ENCODE results near the gene NAXE.
"Not testable (repeated sequence)": the region's sequence is repeated elsewhere in the genome, so short reads cannot be mapped to it uniquely, and the experiment has no call there.

Gene NAXE

GRCh38 chr1:156586892-156587477 is 4.6 kb upstream of the NAXE start:
- DNase-seq (ENCODE audit: low read depth), result no peak
- TF ChIP-seq, protein P1, sequence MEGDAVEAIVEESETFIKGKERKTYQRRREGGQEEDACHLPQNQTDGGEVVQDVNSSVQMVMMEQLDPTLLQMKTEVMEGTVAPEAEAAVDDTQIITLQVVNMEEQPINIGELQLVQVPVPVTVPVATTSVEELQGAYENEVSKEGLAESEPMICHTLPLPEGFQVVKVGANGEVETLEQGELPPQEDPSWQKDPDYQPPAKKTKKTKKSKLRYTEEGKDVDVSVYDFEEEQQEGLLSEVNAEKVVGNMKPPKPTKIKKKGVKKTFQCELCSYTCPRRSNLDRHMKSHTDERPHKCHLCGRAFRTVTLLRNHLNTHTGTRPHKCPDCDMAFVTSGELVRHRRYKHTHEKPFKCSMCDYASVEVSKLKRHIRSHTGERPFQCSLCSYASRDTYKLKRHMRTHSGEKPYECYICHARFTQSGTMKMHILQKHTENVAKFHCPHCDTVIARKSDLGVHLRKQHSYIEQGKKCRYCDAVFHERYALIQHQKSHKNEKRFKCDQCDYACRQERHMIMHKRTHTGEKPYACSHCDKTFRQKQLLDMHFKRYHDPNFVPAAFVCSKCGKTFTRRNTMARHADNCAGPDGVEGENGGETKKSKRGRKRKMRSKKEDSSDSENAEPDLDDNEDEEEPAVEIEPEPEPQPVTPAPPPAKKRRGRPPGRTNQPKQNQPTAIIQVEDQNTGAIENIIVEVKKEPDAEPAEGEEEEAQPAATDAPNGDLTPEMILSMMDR (conservative IDR thresholded peaks at IDR 0.05; ENCODE audit: low read length), result no peak
- no peak overlapping the region for H3K4me3 ChIP-seq (ENCODE audit: low read length)

- not testable (repeated sequence) for H3K4me3 ChIP-seq (ENCODE audit: low read length); DNase-seq (ENCODE audit: low read depth)
These were observed 3.6 kb upstream of the NAXE start for GRCh38 chr1:156587927-156588326.

- H3K4me3 ChIP-seq (ENCODE audit: low read length), result no peak overlapping the region
- no peak for DNase-seq (ENCODE audit: low read depth)
- TF ChIP-seq, protein P1 (conservative IDR thresholded peaks at IDR 0.05; ENCODE audit: low read length), result no peak
These were observed 2.0 kb upstream of the NAXE start for GRCh38 chr1:156589546-156589945.

DNA sequence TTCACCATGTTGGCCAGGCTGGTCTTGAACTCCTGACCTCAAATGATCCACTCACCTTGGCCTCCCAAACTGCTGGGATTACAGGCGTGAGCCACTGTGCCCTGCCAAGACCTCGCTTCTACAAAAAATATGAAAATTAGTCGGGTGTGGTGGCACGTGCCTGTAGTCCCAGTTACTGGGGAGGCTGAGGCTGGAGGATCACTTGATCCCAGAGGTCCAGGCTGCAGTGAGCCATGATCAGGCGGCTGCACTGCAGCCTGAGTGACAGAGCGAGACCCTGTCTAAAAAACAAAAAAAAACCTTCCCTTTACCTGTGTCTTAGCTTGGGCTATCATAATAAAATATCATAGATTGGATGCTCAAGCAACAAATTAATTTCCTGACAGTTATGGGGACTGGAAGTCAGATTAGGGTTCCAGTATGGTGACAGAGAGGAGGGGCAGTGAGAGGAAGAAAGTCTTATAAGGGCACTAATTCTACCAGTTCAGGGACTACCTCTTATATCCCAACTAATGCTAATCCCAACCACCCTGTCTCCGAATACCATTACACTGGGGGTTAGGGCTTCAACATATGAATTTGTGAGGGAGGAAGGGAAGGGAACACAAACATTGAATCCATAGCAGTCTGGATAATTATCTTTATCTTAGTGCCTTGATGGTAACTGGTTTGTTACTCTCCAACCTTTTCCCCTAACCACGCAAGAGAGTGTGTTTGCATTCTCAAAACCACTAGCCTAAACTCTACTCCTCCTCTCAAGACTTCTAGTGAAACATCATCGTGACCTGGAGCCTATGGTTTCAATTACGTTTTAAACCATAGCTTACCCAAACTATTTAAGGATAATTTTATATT is 1.0 kb upstream of the NAXE start:
- peak overlapping the region; percentile 83; the same call in 1 of the 2 replicates for H3K4me3 ChIP-seq (ENCODE audit: low read length)
- no peak for DNase-seq (ENCODE audit: low read depth)
- TF ChIP-seq, protein P1 (conservative IDR thresholded peaks at IDR 0.05; ENCODE audit: low read length), result no peak

- DNase-seq (ENCODE audit: low read depth), result no peak
- peak overlapping the region; percentile 83 for H3K4me3 ChIP-seq (ENCODE audit: low read length)
- TF ChIP-seq, protein P1 (conservative IDR thresholded peaks at IDR 0.05; ENCODE audit: low read length), result no peak
These were observed 470 bp upstream of the NAXE start for GRCh38 chr1:156591181-156591431.

DNA sequence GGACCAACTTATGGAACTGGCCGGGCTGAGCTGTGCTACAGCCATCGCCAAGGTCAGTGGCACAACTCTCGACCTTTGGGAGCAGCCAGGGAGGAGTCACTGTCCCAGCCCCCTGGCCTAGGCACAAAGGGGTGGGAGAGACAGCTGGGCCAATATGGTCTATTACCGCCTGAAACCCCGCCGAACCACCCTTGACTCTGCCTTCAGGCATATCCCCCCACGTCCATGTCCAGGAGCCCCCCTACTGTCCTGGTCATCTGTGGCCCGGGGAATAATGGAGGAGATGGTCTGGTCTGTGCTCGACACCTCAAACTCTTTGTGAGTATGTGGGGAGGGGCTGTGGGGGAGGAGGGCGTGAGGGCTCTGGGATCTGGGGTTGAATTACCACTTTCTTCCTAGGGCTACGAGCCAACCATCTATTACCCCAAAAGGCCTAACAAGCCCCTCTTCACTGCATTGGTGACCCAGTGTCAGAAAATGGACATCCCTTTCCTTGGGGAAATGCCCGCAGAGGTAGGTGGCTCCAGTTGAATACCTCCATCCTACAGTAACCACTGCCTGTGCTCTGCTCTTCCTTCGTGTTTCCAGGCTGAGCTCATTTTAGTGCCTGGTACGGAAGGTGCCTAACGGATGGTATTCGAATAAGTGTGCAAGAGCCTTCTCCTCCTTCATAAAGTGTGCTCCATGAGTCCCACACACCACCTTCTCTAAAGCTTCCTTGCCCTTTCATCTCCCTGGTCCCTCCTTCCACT is 758 bp downstream of the NAXE start:
- TF ChIP-seq, protein P1 (conservative IDR thresholded peaks at IDR 0.05; ENCODE audit: low read length), result no peak
- peak overlapping the region; percentile 83 for H3K4me3 ChIP-seq (ENCODE audit: low read length)
- DNase-seq (ENCODE audit: low read depth), result no peak

DNA sequence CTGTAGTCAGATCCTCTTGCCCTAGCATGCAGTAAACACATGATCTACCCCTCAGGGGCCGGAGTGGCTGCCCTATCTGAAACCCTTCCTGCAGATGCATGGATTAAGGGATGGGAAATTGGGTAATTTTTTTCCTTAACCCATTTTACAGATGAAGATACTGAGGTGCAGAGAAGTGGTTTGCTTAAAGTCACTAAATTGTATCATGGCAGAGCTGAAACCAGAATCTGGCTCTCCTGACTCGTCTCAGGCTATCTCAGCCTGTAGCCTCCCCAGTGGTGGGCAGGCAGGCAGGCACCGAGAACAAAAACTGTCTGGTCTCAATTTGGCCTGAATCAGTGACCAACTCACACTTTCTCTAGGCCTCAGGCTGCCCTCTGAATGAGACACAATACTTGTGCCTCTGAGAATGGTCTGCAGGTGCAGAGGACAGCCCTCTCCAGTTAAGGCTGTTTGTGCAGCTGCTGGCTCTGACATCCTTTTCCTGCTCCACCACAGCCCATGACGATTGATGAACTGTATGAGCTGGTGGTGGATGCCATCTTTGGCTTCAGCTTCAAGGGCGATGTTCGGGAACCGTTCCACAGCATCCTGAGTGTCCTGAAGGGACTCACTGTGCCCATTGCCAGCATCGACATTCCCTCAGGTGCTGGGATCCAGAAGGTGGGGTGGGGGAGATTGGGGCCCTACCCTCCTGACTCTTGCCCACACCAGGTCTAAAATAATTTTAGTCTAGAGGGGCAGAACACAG is 1.5 kb downstream of the NAXE start:
- no peak overlapping the region for H3K4me3 ChIP-seq (ENCODE audit: low read length)
- TF ChIP-seq, protein P1 (conservative IDR thresholded peaks at IDR 0.05; ENCODE audit: low read length), result no peak
- no peak for DNase-seq (ENCODE audit: low read depth)
